HG03460 (cell line): ENCODE data around the gene MYCBP2.
"Not testable (repeated sequence)": the region's sequence is repeated elsewhere in the genome, so short reads cannot be mapped to it uniquely, and the experiment has no call there.

Experiments
- ATAC-seq: cut with Tn5 transposase; IDR thresholded peaks from one replicate; pipeline ENCODE4 v1.9.1; 2021; ENCODE audit not compliant: unreplicated experiment

Gene MYCBP2

DNA sequence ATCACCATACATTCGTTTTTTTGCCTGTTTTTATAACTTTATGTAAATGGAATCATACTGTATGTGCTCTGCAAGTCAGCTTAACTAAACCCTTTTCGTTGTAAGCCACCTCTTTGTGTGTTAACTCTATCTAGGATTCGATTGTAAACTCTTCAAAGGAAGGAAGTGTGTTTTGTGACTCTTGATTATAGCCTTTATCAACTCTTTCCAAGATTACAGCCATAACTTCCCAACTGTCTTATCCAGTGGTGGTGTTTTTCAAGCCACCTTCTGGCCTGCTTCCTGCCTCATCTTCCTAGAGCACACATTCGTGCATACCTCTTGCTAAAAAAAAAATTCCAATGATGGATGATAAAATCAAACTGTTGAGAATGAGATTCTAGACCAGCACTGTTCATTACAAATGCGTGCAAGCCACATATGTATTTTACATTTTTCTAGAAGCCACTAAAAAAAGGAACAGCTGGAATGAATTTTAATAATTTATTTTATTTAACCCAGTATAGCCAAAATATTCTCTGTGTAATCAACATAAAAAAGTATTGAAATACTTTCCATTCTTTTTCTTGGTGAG is 287.9 kb downstream of the MYCBP2 start:
- no peak for ATAC-seq

DNA sequence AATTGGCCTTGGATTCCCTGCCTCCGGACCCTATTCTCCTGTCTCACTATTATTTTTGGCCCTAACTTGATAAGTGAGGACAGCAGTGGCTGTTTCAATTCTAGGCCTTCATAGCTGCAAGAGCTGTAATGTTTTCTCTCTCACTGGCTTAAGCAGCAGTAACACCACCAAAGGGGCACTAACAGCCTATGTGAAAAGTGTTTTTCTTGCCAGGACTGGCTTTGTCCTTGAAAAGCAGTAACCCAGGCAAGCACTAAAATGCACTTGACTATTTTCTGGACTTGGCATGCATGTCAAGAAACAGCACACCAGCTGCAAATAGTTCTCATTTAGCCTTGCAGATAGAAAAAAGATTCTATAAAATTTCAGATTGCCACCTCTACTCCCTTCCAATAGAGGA is 290.6 kb downstream of the MYCBP2 start:
- no peak for ATAC-seq

DNA sequence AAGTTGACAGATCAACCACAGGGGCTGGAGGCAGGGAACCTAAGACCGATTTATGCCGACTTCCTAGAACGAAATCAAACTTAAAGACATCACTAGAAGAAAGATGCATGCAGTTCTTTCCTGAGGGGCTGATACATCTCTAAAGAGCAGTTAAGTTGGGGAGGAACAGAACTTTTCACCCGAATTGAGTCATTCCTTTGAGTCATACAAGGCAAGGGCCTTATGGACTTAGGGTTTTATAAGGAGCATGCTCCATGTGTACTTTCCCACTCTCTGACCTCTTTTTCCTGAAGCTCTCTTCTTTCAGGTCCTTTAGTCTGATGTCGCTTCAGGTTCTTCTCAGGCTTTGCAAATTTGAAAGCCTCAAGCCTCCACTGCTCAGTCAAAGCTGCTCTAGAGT is 292.0 kb downstream of the MYCBP2 start:
- ATAC-seq: no peak

DNA sequence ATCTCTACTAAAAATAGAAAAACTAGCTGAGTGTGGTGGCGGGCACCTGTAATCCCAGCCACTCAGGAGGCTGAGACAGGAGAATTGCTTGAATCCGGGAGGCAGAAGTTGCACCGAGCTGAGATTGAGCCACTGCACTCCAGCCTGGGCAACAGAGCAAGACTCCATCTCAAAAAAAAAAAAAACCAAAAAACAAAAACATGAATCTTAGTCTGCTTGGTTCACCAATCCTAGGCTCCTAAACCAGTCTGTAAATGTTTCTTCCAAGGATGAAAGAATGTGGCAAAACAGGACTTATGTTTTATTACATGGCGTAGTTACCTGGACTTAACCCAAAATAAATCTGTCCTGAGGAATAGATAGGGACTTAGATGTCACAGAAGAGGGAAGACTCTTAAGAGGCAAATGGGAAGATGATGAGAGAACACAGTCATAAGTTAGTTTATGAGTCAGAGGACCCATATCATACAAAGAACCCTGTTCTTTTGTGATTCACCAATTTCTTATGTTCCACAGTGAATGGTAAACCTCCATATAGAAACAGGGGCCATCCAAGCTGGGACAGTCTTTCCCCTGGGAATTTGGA is 293.1 kb downstream of the MYCBP2 start:
- ATAC-seq: no peak

DNA sequence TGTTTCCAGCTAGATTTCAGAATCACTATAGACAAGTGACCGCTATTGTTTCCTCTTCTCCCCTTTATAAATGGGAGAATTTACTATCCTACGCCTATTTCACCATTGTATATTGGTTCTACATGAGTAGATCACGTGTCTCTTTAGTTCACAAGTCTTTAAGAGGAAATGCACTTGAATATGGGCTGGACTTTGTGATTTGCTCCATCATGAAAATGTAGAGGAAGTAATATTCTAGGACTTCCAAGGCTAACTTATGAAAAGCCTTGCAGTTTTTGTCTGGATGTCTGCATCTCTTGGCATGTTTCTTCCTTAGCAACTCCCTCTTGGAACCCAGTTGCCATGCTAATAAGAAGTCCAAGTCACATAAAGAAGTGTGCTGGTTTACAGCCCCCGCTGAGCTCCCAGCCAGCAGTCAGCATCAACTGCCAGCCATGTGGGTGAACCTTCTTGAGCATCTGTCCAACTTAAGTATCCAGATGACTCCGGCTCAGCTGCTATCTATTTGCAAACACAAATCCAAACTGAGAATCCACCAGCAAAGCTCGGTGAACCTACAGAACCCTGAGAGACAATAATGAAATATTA is 295.1 kb downstream of the MYCBP2 start:
- ATAC-seq: no peak

DNA sequence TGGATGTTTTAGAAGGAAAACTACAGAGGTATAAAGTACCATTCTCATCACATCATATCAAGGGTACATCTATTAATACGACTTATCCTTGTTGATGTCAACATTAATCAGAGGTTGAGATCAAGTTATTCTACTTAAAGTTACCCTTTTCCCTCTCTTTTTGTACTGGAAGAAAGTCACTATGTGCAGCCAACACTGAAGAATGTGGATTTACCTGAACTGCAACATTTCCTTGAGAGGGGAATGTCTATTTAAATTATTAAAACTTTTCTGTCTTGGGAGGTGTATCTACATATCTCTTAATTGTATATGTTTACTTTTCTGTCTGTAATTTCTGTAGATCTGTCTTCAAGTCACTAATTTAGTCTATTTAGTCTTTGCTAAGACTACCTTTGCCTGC is 297.5 kb downstream of the MYCBP2 start:
- no peak for ATAC-seq

DNA sequence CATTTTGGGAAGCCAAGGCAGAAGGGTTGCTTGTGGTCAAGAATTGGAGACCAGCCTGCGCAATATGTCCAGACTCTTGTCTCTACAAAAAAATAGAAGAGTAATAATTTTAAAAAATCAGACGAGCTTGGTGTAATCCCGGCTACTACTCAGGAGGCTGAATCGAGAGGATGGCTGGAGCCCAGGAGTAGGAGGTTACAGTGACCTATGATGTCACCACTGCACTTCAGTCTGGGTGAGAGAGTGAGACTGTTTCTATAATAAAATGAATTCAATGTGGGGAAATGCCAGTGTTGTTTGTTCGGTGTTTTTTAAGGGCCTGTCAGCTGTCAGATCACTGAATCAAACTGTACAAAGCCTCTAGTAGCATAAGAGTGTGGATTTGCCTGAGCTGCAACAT is 298.7 kb downstream of the MYCBP2 start:
- ATAC-seq: no peak

DNA sequence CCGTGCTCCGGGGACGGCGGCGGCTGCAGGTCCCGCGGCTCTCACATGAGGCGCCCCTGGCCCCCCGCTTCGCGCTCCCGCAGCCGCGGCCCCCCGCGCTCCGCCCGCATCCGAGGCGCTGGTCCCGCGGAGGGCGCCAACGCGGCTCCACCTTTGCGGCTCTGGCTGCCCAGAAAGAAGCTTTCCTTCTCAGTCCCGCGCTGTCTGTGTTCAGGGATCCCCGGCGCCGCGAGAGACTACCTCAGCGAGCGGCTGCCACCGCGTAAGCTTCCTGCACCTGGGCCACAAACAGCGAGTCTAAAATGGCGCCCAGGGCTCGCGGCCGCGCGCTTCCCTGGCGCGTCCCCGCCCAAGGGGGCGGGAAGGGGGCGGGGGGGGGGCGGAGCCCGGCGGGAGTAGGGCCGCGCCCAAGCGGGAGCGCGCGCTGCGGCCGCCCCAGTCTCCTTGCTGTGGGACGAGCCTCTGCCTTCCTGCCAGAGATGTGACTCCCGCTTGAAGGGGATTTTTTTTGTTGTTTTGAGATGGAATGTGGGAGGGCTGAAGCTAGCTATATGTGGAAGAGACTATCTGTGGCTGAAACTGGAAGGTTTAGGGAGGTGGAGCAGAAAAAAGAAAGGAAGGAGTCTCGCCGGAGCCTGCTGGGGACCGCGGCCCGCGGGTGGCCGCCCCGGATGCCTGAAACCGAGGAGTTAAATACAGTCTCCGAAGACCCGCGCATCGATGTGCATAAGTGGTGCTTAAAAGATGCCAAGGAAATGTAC is 299.9 kb downstream of the MYCBP2 start, which contains the start of gene FBXL3:
TSS of gene FBXL3 (minus strand) at position 299 of the 761 bp plus-strand sequence. CDS start 5,299 bp downstream, outside the sequence.
- ATAC-seq: peak; percentile 57

DNA sequence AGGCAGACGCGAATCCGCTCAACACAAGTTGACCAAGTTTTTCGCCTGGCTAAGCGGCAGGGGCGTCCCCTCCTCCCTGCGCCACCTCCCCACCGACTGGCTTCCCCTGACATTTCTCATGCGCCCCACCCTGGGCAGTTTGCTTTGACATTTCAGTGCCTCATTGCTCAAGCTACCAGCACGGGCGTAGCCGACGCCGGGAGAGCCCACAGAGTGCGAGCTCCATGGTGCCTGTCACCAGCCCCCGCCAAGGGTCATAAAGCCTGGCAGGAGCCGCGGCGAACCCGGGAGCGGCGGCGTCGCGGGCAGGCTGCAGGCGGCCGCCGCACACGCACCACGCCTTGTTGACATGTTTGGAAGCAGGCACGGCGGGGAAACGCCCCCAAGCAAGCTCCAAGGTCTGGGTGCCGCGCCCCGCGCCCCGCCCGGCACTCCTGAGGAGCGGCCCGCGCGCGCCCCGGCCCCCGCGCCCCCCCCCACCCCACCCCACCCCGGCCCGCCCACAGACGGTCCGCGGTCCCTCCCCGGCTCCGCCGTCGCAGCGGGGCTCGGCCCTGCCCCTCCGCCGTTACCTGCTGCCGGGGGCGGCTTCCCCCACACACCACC is 300.5 kb downstream of the MYCBP2 start:
- ATAC-seq: peak; percentile 50

DNA sequence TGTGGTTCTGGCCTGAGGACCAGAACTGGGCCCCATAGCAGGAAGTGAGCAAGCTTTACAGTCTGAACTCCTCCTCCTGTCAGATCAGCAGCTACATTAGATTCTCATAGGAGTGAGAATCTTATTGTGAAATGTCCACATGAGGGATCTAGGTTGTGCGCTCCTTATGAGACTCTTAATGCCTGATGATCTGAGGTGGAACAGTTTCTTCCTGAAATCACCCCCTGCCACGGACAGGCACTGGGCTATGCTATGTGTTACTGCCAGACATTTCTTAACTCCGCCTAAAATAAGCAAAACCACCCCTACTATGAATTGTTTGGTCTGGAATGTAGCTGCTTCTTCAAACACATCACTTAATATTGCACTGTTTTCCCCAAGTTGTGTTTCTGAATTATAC is 304.6 kb downstream of the MYCBP2 start:
- no peak for ATAC-seq

DNA sequence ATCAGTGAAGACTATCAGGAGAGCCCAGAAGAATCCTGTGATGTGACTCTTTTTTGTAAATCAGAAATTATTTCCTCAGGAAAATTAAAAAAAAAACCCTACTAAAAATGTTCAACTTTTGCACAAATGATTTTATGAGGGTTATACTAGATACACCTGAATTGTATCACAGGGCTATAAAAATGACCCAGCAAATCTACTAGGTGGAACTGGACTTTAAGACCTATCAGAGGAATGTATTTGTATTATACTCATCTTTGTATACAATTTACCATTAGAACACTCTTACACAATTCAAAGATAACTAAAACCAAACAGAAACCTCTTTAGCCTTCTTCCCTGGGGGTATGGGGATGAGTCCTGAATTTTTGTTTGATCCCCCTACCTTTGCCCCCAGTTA is 307.1 kb downstream of the MYCBP2 start:
- ATAC-seq: no peak

DNA sequence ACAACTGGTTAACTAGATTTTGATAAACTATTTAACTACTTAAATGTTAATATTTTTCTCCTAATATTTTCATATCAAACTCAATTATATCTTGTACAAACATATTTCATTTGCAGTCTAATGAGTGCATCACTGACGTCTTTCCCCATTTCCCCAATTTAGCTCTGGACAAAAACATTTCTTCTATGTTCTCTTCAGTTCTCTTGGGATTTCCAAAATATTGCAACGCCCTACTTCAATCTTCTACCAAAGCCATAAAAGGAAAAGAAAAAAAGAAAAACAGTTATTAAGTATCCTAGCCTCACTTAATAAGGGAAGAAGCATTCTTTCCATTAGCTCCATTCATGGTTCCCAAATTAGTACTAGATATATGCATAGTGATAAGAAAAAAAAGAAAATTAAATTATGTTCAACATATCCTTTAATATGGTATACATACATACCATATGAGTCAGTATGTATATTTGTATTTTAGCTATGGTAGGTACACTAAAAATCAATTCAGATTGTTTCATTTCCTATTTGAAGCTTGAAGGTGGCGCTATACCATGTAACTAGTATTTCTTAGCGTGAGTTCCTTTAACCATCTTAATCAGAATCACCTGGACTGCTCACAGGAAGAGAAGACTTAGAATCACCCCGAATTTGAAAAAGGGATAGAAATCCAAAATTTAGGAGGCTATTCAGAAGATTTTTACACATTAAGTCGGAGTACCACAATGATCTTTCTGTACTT is 309.8 kb downstream of the MYCBP2 start:
- no peak for ATAC-seq

DNA sequence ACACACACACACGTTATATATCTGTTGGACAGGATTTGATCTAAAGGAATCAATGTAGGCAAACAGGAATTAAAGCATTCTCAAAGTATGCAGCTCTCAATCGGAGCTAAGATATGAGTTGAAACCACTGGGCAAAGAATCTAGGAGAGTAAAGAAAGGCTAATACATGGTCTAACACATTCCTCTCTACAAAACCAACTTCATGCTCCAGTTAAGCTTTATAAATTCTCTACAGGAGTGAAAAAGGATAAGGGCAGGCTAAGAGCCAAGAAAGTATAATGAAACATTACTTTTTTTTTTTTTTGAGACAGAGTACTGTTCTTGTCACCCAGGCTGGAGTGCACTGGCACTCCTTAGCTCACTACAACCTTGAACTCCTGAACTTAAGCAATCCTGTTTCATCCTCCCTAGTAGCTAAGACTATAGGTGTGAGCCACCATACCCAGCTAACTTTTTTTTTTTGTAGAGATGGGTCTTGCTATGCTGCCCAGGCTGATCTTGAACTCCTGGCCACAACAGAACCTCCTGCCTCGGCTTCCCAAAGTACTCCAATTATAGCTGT is 310.6 kb downstream of the MYCBP2 start:
- ATAC-seq: no peak

DNA sequence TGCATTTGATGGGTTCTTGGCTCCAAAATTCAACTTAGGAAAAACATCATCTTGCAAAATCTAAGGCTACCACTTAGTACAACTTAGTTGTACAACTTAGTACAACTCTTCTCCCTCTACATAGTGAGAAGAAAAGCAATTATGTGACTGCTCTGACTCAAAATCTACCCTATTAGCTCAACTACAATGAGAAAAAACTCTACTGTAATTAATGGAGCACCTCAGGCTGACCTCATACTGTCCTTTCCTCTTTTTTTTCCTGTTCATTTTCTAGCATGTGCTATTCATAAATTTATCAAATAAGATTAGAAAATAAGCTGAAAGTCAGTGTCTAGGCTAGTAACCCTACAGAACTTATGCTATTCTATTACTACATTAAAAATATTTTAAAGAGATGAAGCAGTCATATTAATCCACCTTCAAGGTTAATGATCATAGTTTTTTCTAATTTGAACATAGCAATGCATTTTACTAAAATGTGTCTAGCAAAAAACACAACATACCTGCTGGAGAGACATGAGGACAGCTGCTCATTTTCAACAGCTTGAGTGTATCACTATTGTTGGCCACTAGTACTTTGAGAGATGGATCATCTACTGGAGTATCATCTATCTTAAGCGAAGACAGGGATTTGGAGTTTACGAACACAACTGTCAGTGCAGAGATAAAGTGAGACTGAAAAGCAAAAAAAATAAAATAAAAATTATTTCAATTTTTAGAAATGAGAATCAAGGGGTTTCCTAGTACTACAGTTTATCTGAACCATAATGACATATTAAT is 311.8 kb downstream of the MYCBP2 start:
- no peak for ATAC-seq

DNA sequence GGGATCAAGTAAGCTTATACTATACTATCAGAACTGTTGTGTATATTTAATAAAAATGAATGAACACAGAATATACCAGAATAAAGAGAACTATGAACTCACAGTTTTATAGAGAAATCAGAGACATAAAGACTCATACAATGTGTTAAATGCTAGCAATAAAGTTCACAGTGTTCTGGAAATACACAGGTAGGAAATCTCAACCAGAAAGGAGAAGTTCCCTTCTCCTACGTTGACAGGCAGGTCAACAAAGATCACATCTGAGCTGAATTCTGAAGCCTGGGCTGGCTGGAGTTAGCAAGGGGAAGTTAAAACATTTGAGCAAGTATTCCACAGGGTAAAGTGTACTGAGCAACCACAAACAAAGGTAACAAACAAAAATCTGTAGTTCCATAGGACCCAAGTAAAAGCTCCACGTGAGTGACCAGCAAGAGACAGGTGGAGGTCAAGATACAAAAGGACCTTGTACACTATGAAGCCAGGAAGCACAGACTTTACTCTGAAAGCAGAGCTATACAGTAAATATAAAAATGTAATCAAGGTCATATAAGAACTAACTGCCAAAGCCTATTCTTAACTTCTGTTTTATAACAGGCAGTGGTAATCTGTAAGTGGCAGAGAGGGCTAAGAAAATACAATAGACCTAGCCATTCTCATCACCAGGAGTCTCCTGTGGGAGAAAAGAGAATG is 312.9 kb downstream of the MYCBP2 start:
- no peak for ATAC-seq

DNA sequence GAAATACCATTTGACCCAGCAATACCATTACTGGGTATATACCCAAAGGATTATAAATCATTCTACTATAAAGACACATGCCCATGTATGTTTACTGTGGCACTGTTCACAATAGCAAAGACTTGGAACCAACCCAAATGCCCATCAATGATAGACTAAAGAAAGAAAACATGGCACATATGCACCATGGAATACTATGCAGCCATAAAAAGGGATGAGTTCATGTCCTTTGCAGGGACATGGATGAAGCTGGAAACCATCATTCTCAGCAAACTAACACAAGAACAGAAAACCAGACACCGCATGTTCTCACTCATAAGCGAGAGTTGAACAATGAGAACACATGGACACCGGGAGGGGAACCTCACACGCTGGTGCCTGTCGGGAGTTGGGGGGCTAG is 317.2 kb downstream of the MYCBP2 start:
- not testable (repeated sequence) for ATAC-seq

DNA sequence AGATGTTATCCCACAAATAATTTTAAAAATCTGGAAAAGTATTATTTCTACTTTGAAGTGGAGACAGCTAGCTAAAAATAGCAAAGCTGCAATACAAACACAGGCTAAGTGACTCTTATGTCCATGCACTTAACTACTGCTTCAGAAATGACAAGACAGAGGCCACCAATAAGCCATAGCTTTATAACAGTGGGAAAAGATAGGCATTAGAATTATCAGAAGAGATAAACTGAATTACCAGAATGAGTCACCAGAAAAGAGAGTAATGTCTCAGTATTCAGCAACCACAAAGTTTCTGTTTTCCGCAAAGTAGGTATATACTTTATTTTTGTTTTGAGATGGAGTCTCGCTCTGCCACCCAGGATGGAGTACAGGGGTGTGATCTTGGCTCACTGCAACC is 317.9 kb downstream of the MYCBP2 start:
- ATAC-seq: no peak

DNA sequence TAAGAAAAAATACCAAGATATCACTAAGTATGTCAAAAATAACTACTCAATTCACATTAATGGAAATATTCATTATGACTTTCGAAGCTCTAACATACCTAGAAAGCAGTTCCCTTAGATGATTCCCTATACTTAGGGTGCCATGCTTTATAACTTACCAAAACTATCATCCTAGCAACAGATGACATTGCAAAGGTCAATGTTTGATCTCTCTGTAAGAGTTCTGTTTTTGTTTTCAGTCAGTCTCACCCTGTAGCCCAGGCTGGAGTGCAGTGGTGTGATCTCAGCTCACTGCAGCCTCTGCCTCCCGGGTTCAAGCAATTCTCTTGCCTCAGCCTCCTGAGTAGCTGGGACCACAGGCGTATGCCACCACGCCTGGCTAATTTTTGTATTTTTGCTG is 318.6 kb downstream of the MYCBP2 start:
- ATAC-seq: not testable (repeated sequence)

DNA sequence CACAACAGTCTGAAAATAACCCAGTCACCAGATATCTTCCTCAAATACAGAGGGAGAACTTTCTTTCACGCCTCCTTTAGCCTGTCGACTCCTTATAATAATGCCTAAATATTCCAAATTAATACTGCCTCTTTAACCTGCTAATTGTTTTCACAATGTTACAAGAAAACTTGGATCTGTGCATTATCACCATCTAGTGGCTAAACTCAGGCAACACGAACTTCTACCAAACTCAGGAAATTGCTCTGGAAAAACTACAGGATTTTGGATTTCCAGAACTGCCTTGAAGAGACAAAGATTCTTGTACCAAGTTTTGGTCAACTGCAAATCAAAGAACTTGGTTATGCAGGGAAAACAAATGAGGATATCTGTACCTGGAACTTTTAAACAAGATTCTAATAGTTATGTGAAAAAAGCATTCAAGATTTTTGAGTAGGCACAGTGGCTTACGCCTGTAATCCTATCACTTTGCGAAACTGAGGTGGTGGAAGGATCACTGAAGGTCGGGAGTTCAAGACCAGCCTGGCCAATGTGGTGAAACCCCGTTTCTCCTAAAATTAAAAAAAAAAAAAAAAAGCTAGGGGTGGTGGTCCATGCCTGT is 324.2 kb downstream of the MYCBP2 start:
- no peak for ATAC-seq
